Stimulated activated CD4-positive, alpha-beta T cell treated with anti-CD3 and anti-CD28 coated beads, Interleukin-15, amount 100 ng/mL, for 1 hour (primary cell): Measurements from ENCODE around the gene MICALL2.
"Not testable (repeated sequence)": the region's sequence is repeated elsewhere in the genome, so short reads cannot be mapped to it uniquely, and the experiment has no call there.

Experiments used
- DNase-seq, 2 donors: peaks; one replicate each; pipeline ENCODE4 v3.0.0-alpha.2; 2020; ENCODE audit warnings: low read depth in 1 of 2, low spot score in 1 of 2

MICALL2 gene

GRCh38 chr7:1449951-1450350 is 9.3 kb downstream of the MICALL2 start:
- DNase-seq = no peak

DNA sequence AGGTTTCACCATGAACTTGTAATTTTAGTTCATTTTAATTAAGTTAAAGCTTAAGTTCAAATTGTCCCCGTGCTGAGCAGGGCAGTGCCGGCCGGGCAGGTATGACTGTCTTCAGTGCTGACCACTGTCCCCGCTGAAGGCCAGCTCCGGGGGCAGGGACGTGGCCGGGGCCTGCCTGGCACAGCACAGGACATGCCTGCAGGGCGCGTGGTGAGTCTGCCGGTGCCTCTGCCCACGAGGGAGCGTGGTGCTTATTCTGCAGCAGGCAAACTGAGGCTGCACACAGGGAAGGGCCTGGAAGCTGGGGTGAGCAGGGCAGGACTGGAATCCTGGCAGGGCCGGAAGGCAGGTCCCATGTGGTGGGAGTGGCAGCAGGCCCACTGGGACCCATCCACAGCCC is 9.8 kb downstream of the MICALL2 start:
- DNase-seq = no peak

DNA sequence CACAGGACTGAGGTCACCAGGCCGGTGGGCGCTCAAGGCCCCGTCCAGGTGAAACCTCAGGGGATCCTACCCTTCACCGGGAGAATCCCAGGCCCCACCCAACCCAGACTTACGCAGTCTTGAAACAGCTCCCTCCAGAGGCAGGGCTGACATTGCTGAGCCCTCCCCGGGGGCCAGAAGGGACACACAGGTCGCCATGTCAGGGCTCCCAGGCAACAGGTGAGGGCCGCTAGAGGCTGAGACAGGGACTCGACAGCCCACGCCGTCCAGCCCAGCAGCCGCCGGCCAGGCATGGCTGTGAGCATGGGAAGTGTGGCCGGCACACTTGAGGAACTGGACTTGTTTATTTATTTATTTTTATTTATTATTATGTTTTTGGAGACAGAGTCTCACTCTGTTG is 10.3 kb downstream of the MICALL2 start:
- DNase-seq = no peak

DNA sequence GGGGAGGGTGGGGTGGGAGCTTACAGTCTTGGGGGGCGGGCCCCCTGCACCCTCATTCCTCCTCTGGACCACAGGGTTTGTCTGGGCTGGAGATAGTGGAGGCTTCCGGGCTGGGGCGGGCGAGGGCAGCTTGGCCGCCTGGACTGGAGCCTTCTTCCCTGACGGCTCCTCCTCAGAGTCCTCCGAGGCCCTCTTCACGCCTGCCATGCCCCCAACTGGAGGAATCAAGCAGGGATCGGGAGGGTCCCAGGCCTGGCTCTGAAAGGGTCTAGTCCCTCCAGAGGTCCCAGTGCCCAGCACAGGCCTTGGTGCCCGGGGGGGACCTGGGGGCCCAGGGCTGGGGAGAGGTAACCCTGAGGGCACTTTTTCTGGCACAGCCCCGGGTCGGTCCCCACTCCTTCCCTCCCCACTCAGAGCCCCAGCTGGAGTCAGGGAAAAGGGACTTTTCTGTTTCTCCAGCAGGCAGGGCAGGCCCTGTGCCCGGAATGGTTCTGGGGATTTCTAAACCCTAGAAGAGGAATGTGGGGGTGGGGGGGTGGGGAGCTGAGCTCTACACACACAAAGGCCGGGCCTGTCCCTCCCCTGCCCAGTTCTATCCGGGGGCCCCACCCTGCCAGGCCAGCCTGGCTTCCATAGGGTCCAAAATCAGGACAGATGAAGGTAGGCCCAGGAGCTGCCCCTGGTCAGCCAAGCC is 11.6 kb downstream of the MICALL2 start:
- DNase-seq = no peak

DNA sequence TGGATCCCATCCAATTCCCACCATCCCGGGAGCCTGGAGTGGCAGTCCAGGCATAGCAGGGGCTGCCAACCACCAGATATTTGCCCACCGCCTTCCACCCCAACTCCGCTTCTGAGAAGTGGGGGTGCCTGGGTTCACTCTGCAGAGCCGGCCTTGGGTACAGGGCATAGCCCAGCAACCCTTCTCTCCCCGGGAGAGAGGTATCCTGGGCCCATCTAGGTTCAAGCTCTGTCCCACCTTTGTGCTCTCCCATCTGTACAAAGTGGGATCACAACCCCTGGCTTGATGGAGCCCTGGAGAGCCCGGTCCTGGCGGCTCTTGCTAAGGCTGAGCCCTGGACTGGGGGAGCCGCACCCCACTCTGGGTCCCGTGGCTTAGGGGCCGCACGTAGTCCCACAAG is 12.2 kb downstream of the MICALL2 start:
- DNase-seq = no peak

GRCh38 chr7:1446620-1447032 is 12.6 kb downstream of the MICALL2 start:
- no peak for DNase-seq

DNA sequence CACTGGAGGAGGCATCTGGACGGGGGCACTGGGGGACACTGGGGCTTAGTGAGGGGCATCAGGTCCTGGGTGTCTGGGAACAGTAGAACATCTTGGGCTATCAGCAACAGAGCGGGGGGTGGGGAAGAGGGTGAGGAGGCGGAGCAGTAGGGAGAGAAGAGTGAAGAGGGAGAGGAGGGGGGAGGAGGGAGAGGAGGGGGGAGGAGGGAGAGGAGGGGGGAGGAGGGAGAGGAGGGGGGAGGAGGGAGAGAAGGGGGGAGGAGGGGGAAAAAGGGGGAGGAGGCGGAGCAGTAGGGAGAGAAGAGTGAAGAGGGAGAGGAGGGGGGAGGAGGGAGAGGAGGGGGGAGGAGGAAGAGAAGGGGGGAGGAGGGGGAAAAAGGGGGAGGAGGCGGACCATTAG is 13.2 kb downstream of the MICALL2 start:
- not testable (repeated sequence) for DNase-seq

- DNase-seq = no peak
These were observed 13.9 kb downstream of the MICALL2 start for GRCh38 chr7:1445341-1445740.

- DNase-seq = no peak
These were observed 14.3 kb downstream of the MICALL2 start for GRCh38 chr7:1444925-1445322.

DNA sequence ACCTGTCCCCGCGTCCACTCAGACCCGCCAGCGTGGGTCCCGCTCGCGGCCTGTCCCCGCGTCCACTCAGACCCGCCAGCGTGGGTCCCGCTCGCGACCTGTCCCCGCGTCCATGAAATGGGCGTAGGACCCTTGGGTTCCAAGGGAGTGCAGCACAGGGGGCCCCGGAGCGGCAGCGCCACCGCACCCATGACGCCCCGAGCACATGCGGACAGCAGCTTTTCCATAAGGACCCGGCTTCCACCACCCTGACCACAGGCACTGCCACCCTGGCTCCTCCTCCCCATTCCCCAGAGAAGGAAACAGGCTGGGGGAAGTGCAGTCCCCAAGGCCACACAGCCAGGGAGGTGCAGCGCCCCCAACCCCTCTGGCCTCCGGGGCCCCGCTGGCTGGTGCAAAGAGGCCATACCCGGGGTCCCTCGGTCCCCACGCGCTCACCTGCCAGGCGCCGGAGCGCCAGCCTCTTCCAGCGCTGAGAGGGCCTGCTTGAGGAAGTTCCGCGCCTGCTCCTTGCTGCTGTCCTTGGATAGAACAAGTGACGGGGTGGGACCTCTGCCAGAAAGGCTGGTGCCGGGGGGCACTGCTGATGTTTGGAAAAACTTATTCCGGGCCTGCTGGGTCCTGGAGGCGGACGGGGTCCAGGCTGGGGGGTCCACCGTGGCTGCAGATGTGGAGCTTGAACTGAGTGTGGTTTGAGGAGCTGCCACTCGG is 14.9 kb downstream of the MICALL2 start:
- no peak for DNase-seq

DNA sequence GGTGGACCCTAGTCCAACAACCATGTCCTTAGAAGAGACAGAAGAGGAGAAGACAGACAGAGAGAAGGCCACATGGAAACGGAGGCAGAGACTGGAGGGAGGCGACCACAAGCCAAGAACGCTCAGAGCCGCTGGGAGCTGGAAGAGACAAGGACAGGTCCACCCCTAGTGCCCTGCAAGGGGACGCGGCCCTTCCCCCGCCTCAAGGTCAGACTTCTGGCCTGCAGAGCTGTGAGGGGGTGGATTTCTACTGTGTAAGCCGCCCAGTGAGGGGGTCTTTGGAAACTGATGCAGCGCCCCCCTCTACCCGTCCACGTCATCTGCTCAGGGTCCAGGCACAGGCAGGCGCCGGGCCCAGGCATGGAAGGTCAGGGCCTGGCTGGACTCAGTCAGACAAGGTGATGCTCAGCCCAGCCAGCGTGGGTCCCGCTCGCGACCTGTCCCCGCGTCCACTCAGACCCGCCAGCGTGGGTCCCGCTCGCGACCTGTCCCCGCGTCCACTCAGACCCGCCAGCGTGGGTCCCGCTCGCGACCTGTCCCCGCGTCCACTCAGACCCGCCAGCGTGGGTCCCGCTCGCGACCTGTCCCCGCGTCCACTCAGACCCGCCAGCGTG is 15.6 kb downstream of the MICALL2 start:
- DNase-seq = not testable (repeated sequence)

DNA sequence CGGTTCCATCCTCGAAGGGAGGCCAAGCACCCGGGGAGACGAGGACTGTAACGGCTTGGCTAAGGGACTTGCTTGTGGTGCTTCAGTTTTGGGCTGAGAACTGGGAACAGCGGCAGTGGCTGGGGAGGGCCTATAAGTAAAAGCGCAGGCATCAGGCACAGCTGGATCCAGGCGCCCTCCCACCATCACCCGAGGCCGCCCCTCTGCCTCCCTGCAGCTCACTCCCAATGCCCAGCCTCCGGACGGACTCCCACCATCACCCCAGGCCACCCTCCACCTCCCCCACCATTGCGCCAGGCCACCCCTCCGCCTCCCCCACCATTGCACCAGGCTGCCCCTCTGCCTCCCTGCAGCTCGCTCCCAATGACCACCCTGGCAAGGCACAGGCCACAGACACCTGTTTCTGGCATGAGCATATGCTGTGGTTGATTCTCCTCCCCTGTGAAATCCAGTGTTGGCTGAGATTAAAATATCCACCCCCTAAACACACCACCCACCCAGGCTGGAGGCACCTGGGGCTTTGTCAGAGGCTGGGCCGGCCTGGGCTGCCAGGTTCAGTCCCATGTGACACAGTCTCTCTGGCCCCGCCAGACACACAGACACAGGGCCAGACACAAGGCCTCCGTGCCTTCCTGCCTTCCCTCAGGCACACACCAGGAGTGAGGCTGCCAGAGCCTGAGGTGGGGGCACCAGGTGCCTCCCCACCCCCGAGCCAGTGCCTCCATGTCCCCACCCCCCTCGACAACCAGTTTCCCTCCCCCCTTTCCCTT is 16.7 kb downstream of the MICALL2 start:
- no peak for DNase-seq

- no peak for DNase-seq
These were observed 17.5 kb downstream of the MICALL2 start for GRCh38 chr7:1441615-1442354.

DNA sequence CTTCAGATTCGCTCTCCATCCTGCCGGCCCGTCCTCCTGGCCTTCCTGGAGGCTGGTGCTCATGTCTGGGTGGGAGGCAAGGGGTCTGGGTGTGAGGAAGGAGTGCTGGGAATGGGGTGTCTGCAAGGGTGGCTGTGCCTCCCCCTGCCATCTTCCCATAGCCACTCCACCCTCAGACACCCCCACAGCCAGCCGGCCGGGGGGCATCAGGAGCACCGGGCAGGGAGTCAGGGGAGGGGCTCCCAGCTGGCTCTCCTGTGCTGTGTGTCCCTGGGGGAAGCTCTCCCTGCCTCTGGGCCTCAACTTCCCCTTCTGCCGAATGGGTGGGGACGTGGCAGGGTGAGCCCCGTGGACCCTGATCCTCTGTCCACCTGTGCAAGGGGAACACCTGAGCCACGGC is 18.6 kb downstream of the MICALL2 start:
- no peak for DNase-seq

- no peak for DNase-seq
These were observed 19.6 kb downstream of the MICALL2 start for GRCh38 chr7:1439373-1440363.

DNA sequence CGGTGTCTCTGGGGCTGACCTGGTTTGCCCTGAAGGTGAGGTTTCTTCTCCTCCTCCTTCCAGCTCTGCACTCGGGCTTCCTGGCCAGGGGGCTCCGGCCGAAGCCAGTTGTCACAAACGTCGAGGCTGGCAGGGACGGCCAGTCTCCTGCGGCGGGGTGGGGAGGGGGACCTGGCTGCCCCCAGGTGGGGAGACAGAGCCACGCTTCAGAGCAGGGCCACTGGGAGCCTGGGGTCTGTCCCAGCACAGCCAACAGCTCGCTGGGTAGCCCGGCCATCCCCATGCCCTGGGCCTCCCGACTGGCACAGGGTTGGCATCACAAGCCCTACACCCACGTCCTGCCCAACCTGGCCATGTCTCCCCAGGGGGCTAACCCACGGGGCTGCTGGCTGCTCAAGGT is 20.4 kb downstream of the MICALL2 start:
- no peak for DNase-seq

- no peak for DNase-seq
These were observed 21.1 kb downstream of the MICALL2 start for GRCh38 chr7:1438208-1438607.

DNA sequence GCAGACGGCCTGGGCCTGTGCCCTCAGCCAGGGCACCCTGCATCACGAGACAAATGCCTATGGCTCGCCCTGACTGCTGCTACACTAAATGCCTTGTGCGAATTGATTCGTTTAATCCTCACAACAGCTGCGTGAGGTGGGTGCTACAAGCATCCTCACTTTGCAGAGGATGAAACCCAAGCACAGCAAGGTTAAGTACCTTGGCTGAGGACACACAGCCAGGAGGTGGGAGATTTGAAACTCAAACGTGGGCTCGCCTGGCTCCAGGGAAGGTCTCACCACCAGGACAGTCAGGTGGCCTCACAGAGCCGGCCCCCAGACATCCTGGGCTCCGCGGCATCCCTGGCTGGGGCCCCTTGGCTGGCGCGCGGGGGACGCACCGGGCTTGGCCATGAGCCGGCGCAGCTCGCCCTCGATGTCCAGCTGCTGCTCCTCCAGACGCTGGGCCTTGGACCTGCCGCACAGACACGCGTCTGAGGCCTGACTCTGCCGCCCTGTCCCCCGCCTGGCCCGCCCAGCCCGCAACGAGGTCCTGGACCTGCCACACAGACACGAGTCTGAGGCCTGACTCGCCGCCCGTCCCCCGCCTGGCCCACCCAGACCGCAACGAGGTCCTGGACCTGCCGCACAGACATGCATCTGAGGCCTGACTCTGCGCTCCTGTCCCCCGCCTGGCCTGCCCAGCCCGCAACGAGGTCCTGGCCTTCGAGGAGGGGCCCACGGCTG is 22.0 kb downstream of the MICALL2 start:
- no peak for DNase-seq

- DNase-seq = no peak
These were observed 22.7 kb downstream of the MICALL2 start for GRCh38 chr7:1436608-1437007.
